Stimulated activated CD8-positive, alpha-beta memory T cell treated with anti-CD3 and anti-CD28 coated beads, Interleukin-7, amount 100 ng/mL, for 1 hour (primary cell): Measurements from ENCODE around the gene DDX43.
A peak's percentile ranks its signal among the peaks of the same experiment; 100 is the strongest.
"Not testable (repeated sequence)": the region's sequence is repeated elsewhere in the genome, so short reads cannot be mapped to it uniquely, and the experiment has no call there.

Experiments
- DNase-seq, 2 donors: peaks; one replicate each; pipeline ENCODE4 v3.0.0-alpha.2; 2020; ENCODE audit warnings: low read depth in 2 of 2

Gene DDX43

GRCh38 chr6:73388800-73389512 is 5.7 kb upstream of the DDX43 start:
- DNase-seq: peak; percentile 20 to 33

GRCh38 chr6:73389854-73390253 is 4.8 kb upstream of the DDX43 start:
- DNase-seq: no peak

- no peak for DNase-seq
Observed at GRCh38 chr6:73391675-73392074, 3.0 kb upstream of the DDX43 start.

- DNase-seq: not testable (repeated sequence)
Observed at GRCh38 chr6:73392188-73392587, 2.4 kb upstream of the DDX43 start.

- DNase-seq: no peak
Observed at GRCh38 chr6:73393278-73393677, 1.4 kb upstream of the DDX43 start.

- no peak for DNase-seq
Observed at GRCh38 chr6:73395875-73396274, 1.2 kb downstream of the DDX43 start.

GRCh38 chr6:73400656-73401055 is 6.0 kb downstream of the DDX43 start:
- no peak for DNase-seq

- DNase-seq: no peak
Observed at GRCh38 chr6:73409395-73409794, 14.8 kb downstream of the DDX43 start.

GRCh38 chr6:73413102-73413501 is 18.5 kb downstream of the DDX43 start:
- no peak for DNase-seq

- no peak for DNase-seq
Observed at GRCh38 chr6:73418081-73418741, 23.6 kb downstream of the DDX43 start.

GRCh38 chr6:73421534-73421933 is 26.9 kb downstream of the DDX43 start:
- no peak for DNase-seq

- no peak for DNase-seq
Observed at GRCh38 chr6:73435236-73435635, 40.6 kb downstream of the DDX43 start.

- no peak for DNase-seq
Observed at GRCh38 chr6:73443555-73443954, 48.9 kb downstream of the DDX43 start.

GRCh38 chr6:73451223-73452106 is 56.8 kb downstream of the DDX43 start:
- DNase-seq: peak in 1 of 2 donors; percentile 12

GRCh38 chr6:73452107-73452461 is 57.5 kb downstream of the DDX43 start, which contains the start of gene CGAS:
CGAS (minus strand) TSS chr6:73452297; CDS start chr6:73452181, 116 bp downstream.
- DNase-seq: peak; percentile 62

GRCh38 chr6:73455865-73456629 is 61.4 kb downstream of the DDX43 start:
- no peak for DNase-seq

GRCh38 chr6:73459474-73459873 is 64.8 kb downstream of the DDX43 start:
- DNase-seq: not testable (repeated sequence)

- no peak for DNase-seq
Observed at GRCh38 chr6:73460056-73460455, 65.4 kb downstream of the DDX43 start.

- DNase-seq: peak; percentile 61 to 64
Observed at GRCh38 chr6:73461537-73462350, 67.1 kb downstream of the DDX43 start, which contains the start of gene MTO1. MTO1 (plus strand) TSS chr6:73461737; CDS start chr6:73461855, 118 bp downstream.
